Measurements from ENCODE around the gene ZDHHC7. TPM values are rescaled to one million over a fixed set of nuclear protein-coding genes. Genes with fewer than 3 reads are reported as not detected.

ZDHHC7 gene
- total RNA-seq, 1 donor from 2014 or later, result 43.6 TPM

- H3K27ac Mint-ChIP-seq (ENCODE audit: unreplicated experiment), result no peak overlapping the region
- no peak overlapping the region for H3K4me3 Mint-ChIP-seq (ENCODE audit: unreplicated experiment)
- H3K4me1 Mint-ChIP-seq (ENCODE audit: low read depth, unreplicated experiment), result no peaks in the 10 kb centered on the region
- TF ChIP-seq CTCF (IDR thresholded peaks at IDR 0.05; ENCODE audit: partially characterized antibody, unreplicated experiment), result no peak
- DNase-seq, result no peak
- H3K36me3 Mint-ChIP-seq (ENCODE audit: unreplicated experiment), result no peaks in the 10 kb centered on the region
- H3K9me3 Mint-ChIP-seq (ENCODE audit: unreplicated experiment), result peaks cover 2% of the 10 kb centered on the region
- H3K27me3 Mint-ChIP-seq (ENCODE audit: unreplicated experiment), result peaks cover 4% of the 10 kb centered on the region
Measured at GRCh38 chr16:84959784-84960417, 51.4 kb downstream of the ZDHHC7 start.

GRCh38 chr16:84959045-84959576 is 52.2 kb downstream of the ZDHHC7 start:
- Mint-ChIP-seq H3K4me1 (ENCODE audit: low read depth, unreplicated experiment) (no peaks in the 10 kb centered on the region), H3K9me3 (ENCODE audit: unreplicated experiment) (peaks cover 2% of the 10 kb centered on the region), H3K4me3 (ENCODE audit: unreplicated experiment) (no peak overlapping the region), H3K27me3 (ENCODE audit: unreplicated experiment) (peaks cover 4% of the 10 kb centered on the region), H3K27ac (ENCODE audit: unreplicated experiment) (no peak overlapping the region), H3K36me3 (ENCODE audit: unreplicated experiment) (no peaks in the 10 kb centered on the region)
- DNase-seq, result no peak
- TF ChIP-seq CTCF (IDR thresholded peaks at IDR 0.05; ENCODE audit: partially characterized antibody, unreplicated experiment), result peak; percentile 48

GRCh38 chr16:84957792-84958191 is 53.5 kb downstream of the ZDHHC7 start:
- H3K4me1 Mint-ChIP-seq (ENCODE audit: low read depth, unreplicated experiment), result peaks cover 7% of the 10 kb centered on the region
- no peaks in the 10 kb centered on the region for H3K9me3 Mint-ChIP-seq (ENCODE audit: unreplicated experiment)
- peaks cover 2% of the 10 kb centered on the region for H3K27me3 Mint-ChIP-seq (ENCODE audit: unreplicated experiment)
- no peak overlapping the region for H3K27ac Mint-ChIP-seq (ENCODE audit: unreplicated experiment)
- H3K4me3 Mint-ChIP-seq (ENCODE audit: unreplicated experiment), result no peak overlapping the region
- no peak for DNase-seq
- H3K36me3 Mint-ChIP-seq (ENCODE audit: unreplicated experiment), result no peaks in the 10 kb centered on the region
- TF ChIP-seq CTCF (IDR thresholded peaks at IDR 0.05; ENCODE audit: partially characterized antibody, unreplicated experiment), result no peak

- Mint-ChIP-seq H3K9me3 (ENCODE audit: unreplicated experiment) (no peaks in the 10 kb centered on the region), H3K36me3 (ENCODE audit: unreplicated experiment) (no peaks in the 10 kb centered on the region), H3K4me1 (ENCODE audit: low read depth, unreplicated experiment) (peaks cover 7% of the 10 kb centered on the region), H3K27ac (ENCODE audit: unreplicated experiment) (no peak overlapping the region), H3K27me3 (ENCODE audit: unreplicated experiment) (peaks cover 2% of the 10 kb centered on the region), H3K4me3 (ENCODE audit: unreplicated experiment) (no peak overlapping the region)
- no peak for DNase-seq
- no peak for TF ChIP-seq CTCF (IDR thresholded peaks at IDR 0.05; ENCODE audit: partially characterized antibody, unreplicated experiment)
Measured at GRCh38 chr16:84957192-84957591, 54.1 kb downstream of the ZDHHC7 start.

GRCh38 chr16:84955427-84955826 is 55.9 kb downstream of the ZDHHC7 start:
- Mint-ChIP-seq H3K4me3 (ENCODE audit: unreplicated experiment) (no peak overlapping the region), H3K36me3 (ENCODE audit: unreplicated experiment) (no peaks in the 10 kb centered on the region), H3K27me3 (ENCODE audit: unreplicated experiment) (no peaks in the 10 kb centered on the region), H3K4me1 (ENCODE audit: low read depth, unreplicated experiment) (peaks cover 7% of the 10 kb centered on the region), H3K9me3 (ENCODE audit: unreplicated experiment) (no peaks in the 10 kb centered on the region), H3K27ac (ENCODE audit: unreplicated experiment) (no peak overlapping the region)
- TF ChIP-seq CTCF (IDR thresholded peaks at IDR 0.05; ENCODE audit: partially characterized antibody, unreplicated experiment), result no peak
- no peak for DNase-seq

Data from glutamatergic neuron (in vitro differentiated cells).